Ishikawa (cell line): ENCODE measurements around the gene MOXD1.

Source experiments
- CEBPB ChIP-seq: IDR thresholded peaks from 2 replicates; pipeline ENCODE4 v1.6.1; 2012
- CREB1 ChIP-seq: IDR thresholded peaks from 2 replicates; pipeline ENCODE4 v1.6.1; 2012; ENCODE audit warnings: low read depth
- EGR1 ChIP-seq: IDR thresholded peaks from 2 replicates; pipeline ENCODE4 v1.6.1; 2012
- EP300 ChIP-seq: IDR thresholded peaks from 2 replicates; pipeline ENCODE4 v1.6.1; 2012; ENCODE audit warnings: borderline replicate concordance
- FOXM1 ChIP-seq: IDR thresholded peaks from 2 replicates; pipeline ENCODE4 v1.6.1; 2012; ENCODE audit warnings: low read depth, borderline replicate concordance
- MAX ChIP-seq: IDR thresholded peaks from 2 replicates; pipeline ENCODE4 v1.6.1; 2012
- NFIC ChIP-seq: IDR thresholded peaks from 2 replicates; pipeline ENCODE4 v1.6.1; 2012
- RAD21 ChIP-seq: IDR thresholded peaks from 2 replicates; pipeline ENCODE4 v1.6.1; 2012; ENCODE audit warnings: low read depth
- REST ChIP-seq: IDR thresholded peaks from 2 replicates; pipeline ENCODE4 v1.6.1; 2012; ENCODE audit warnings: low read depth, mild to moderate bottlenecking
- TAF1 ChIP-seq: IDR thresholded peaks from 2 replicates; pipeline ENCODE4 v1.6.1; 2012; ENCODE audit warnings: low read depth, mild to moderate bottlenecking
- TCF12 ChIP-seq: IDR thresholded peaks from 2 replicates; pipeline ENCODE4 v1.6.1; 2012; ENCODE audit warnings: low read depth
- TEAD4 ChIP-seq: IDR thresholded peaks from 2 replicates; pipeline ENCODE4 v1.6.1; 2012
- USF1 ChIP-seq: IDR thresholded peaks from 2 replicates; pipeline ENCODE4 v1.6.1; 2012
- YY1 ChIP-seq: IDR thresholded peaks from 2 replicates; pipeline ENCODE4 v1.6.1; 2012; ENCODE audit warnings: low read depth
- ZBTB7A ChIP-seq: IDR thresholded peaks from 2 replicates; pipeline ENCODE4 v1.6.1; 2012; ENCODE audit warnings: low read depth

Gene MOXD1

GRCh38 chr6:132252113-132252512 is 149.2 kb downstream of the MOXD1 start:
- TF ChIP-seq TEAD4 (no peak), CREB1 (no peak), TAF1 (no peak), EP300 (no peak), RAD21 (no peak), TCF12 (no peak), NFIC (no peak), YY1 (no peak), REST (no peak), MAX (no peak), CEBPB (no peak), EGR1 (no peak), USF1 (no peak), FOXM1 (no peak)

- no peak for TF ChIP-seq CEBPB
- TF ChIP-seq TEAD4, result no peak
- TF ChIP-seq TAF1, result no peak
- TF ChIP-seq CREB1, result no peak
- no peak for TF ChIP-seq RAD21
- TF ChIP-seq MAX, result no peak
- no peak for TF ChIP-seq EP300
- no peak for TF ChIP-seq REST
- TF ChIP-seq YY1, result no peak
- TF ChIP-seq EGR1, result no peak
- no peak for TF ChIP-seq USF1
- TF ChIP-seq TCF12, result no peak
- TF ChIP-seq ZBTB7A, result no peak
- TF ChIP-seq FOXM1, result no peak
- TF ChIP-seq NFIC, result no peak
Measured at GRCh38 chr6:132251711-132252110, 149.6 kb downstream of the MOXD1 start.

GRCh38 chr6:132247381-132248159 is 153.7 kb downstream of the MOXD1 start:
- TF ChIP-seq TEAD4, result no peak
- no peak for TF ChIP-seq ZBTB7A
- TF ChIP-seq USF1, result no peak

- TF ChIP-seq NFIC (no peak), YY1 (no peak), EGR1 (no peak), USF1 (no peak), REST (no peak), RAD21 (no peak), TEAD4 (no peak), TCF12 (no peak), TAF1 (no peak), CEBPB (no peak), MAX (no peak)
Measured at GRCh38 chr6:132246632-132247270, 154.5 kb downstream of the MOXD1 start.
